Neural progenitor cell (in vitro differentiated cells): Measurements from ENCODE around the gene MMP28. TPM values are rescaled to one million over a fixed set of nuclear protein-coding genes. Genes with fewer than 3 reads are reported as not detected.

Source experiments
- DNase-seq: peaks from one replicate; pipeline ENCODE4 v3.0.0-alpha.2; 2016; ENCODE audit warnings: low spot score
- H2AFZ ChIP-seq: fragments of 200-600 bp; sonication (generic); replicated peaks from 2 replicates; pipeline ENCODE4 v1.6.1; 2016; ENCODE audit warnings: antibody characterized with exemption
- H3F3A ChIP-seq: fragments of 200-600 bp; sonication (generic); 2 replicates; pipeline ENCODE4 v1.6.1; 2016; ENCODE audit warnings: antibody characterized with exemption, low read depth
- H3K27ac ChIP-seq: fragments of 200-600 bp; sonication (generic); 2 replicates; pipeline ENCODE4 v1.5.1; 2016; ENCODE audit warnings: mild to moderate bottlenecking
- H3K27me3 ChIP-seq: fragments of 200-600 bp; sonication (generic); 2 replicates; pipeline ENCODE4 v1.6.1; 2016; ENCODE audit warnings: mild to moderate bottlenecking, moderate library complexity
- H3K36me3 ChIP-seq: fragments of 200-600 bp; sonication (generic); 2 replicates; pipeline ENCODE4 v1.5.1; 2016
- H3K4me1 ChIP-seq: fragments of 200-600 bp; sonication (generic); 2 replicates; pipeline ENCODE4 v1.6.1; 2016; ENCODE audit warnings: mixed run types
- H3K4me2 ChIP-seq: fragments of 200-600 bp; sonication (generic); 2 replicates; pipeline ENCODE4 v1.6.1; 2016
- H3K4me3 ChIP-seq: fragments of 200-600 bp; sonication (generic); 2 replicates; pipeline ENCODE4 v1.5.1; 2016
- H3K79me2 ChIP-seq: fragments of 200-600 bp; sonication (generic); 2 replicates; pipeline ENCODE4 v1.6.1; 2016; ENCODE audit warnings: low read depth
- H3K9ac ChIP-seq: fragments of 200-600 bp; sonication (generic); 2 replicates; pipeline ENCODE4 v1.6.1; 2016
- H3K9me3 ChIP-seq: fragments of 200-600 bp; sonication (generic); 2 replicates; pipeline ENCODE4 v1.5.1; 2016; ENCODE audit warnings: low read depth
- H4K20me1 ChIP-seq: fragments of 200-600 bp; sonication (generic); 2 replicates; pipeline ENCODE4 v1.6.1; 2016; ENCODE audit warnings: low read depth
- H3K27ac Mint-ChIP-seq: 3 replicates; pipeline ENCODE4 v1.8.0; 2021; ENCODE audit warnings: mixed read lengths
- H3K27me3 Mint-ChIP-seq: 2 replicates; pipeline ENCODE4 v1.8.0; 2022; ENCODE audit warnings: low read depth, mild to moderate bottlenecking, inconsistent platforms, moderate library complexity, mixed read lengths; ENCODE audit not compliant: insufficient read depth
- H3K36me3 Mint-ChIP-seq: 3 replicates; pipeline ENCODE4 v1.8.0; 2021; ENCODE audit warnings: mixed read lengths
- H3K4me1 Mint-ChIP-seq: 3 replicates; pipeline ENCODE4 v1.8.0; 2021; ENCODE audit warnings: mixed read lengths
- H3K4me3 Mint-ChIP-seq: 3 replicates; pipeline ENCODE4 v1.8.0; 2021; ENCODE audit warnings: mild to moderate bottlenecking, moderate library complexity, mixed read lengths
- H3K9me3 Mint-ChIP-seq: 3 replicates; pipeline ENCODE4 v1.8.0; 2020; ENCODE audit warnings: mixed read lengths
- CTCF ChIP-seq: fragments of 200-600 bp; sonication (generic); IDR thresholded peaks from 2 replicates; pipeline ENCODE4 v1.5.1; 2017; ENCODE audit warnings: antibody characterized with exemption, mild to moderate bottlenecking
- EZH2 ChIP-seq: fragments of 200-600 bp; sonication (generic); IDR thresholded peaks from 2 replicates; pipeline ENCODE4 v1.6.1; 2017; ENCODE audit warnings: antibody characterized with exemption, mild to moderate bottlenecking, moderate library complexity
- EZH2phosphoT487 ChIP-seq: fragments of 200-600 bp; sonication (generic); IDR thresholded peaks from 2 replicates; pipeline ENCODE4 v1.6.1; 2017; ENCODE audit warnings: antibody characterized with exemption
- total RNA-seq: library from RNA; depleted of rRNA; stranded (reverse); fragments of >200 nt; gene quantifications from 2 replicates; pipeline ENCODE4 v1.2.3, GENCODE V29; 2015; ENCODE audit warnings: low replicate concordance

MMP28 gene
- total RNA-seq, 1 donor from 2014 or later, result not detected

- H3K4me1 ChIP-seq, result no peaks in the 10 kb centered on the region
- H3K4me2 ChIP-seq, result no peak overlapping the region
- H3K36me3 ChIP-seq, result no peaks in the 10 kb centered on the region
- no peak overlapping the region for H3K9ac ChIP-seq
- H3K27ac Mint-ChIP-seq, result no peak overlapping the region
- DNase-seq, result no peak
- no peaks in the 10 kb centered on the region for H3K9me3 ChIP-seq
- no peaks in the 10 kb centered on the region for H3K79me2 ChIP-seq
- peaks cover 6% of the 10 kb centered on the region for H3K4me1 Mint-ChIP-seq
- H4K20me1 ChIP-seq, result no peaks in the 10 kb centered on the region
- peaks cover 38% of the 10 kb centered on the region for H3K27me3 ChIP-seq
- H3F3A ChIP-seq, result peaks cover 8% of the 10 kb centered on the region
- H2AFZ ChIP-seq, result no peak overlapping the region
- H3K36me3 Mint-ChIP-seq, result no peaks in the 10 kb centered on the region
- H3K27ac ChIP-seq, result no peak overlapping the region
- TF ChIP-seq EZH2phosphoT487, result no peak
- H3K27me3 Mint-ChIP-seq, result peaks cover 22% of the 10 kb centered on the region
- H3K4me3 Mint-ChIP-seq, result no peak overlapping the region
- no peak overlapping the region for H3K4me3 ChIP-seq
- H3K9me3 Mint-ChIP-seq, result no peaks in the 10 kb centered on the region
Observed at GRCh38 chr17:35801583-35802224, 6.3 kb upstream of the MMP28 start.

- Mint-ChIP-seq H3K9me3 (no peaks in the 10 kb centered on the region), H3K27ac (no peak overlapping the region), H3K27me3 (peaks cover 34% of the 10 kb centered on the region), H3K36me3 (no peaks in the 10 kb centered on the region), H3K4me1 (peaks cover 9% of the 10 kb centered on the region), H3K4me3 (no peak overlapping the region)
- Histone ChIP-seq H3K9me3 (no peaks in the 10 kb centered on the region), H3K4me1 (no peaks in the 10 kb centered on the region), H3K27me3 (peaks cover 55% of the 10 kb centered on the region), H3F3A (peaks cover 1% of the 10 kb centered on the region), H3K4me2 (no peak overlapping the region), H4K20me1 (peaks cover 3% of the 10 kb centered on the region), H3K4me3 (no peak overlapping the region), H3K9ac (no peak overlapping the region), H3K27ac (no peak overlapping the region), H3K79me2 (no peaks in the 10 kb centered on the region), H2AFZ (no peak overlapping the region), H3K36me3 (no peaks in the 10 kb centered on the region)
- TF ChIP-seq EZH2phosphoT487 (no peak), CTCF (no peak), EZH2 (no peak)
- DNase-seq, result no peak
Observed at GRCh38 chr17:35799942-35800341, 4.5 kb upstream of the MMP28 start.

- Histone ChIP-seq H3K27me3 (peaks cover 75% of the 10 kb centered on the region), H3K9me3 (no peaks in the 10 kb centered on the region), H2AFZ (no peak overlapping the region), H3K4me2 (no peak overlapping the region), H3K36me3 (no peaks in the 10 kb centered on the region), H3K4me1 (no peaks in the 10 kb centered on the region), H3K27ac (no peak overlapping the region), H3K9ac (no peak overlapping the region), H3K79me2 (no peaks in the 10 kb centered on the region), H4K20me1 (peaks cover 10% of the 10 kb centered on the region), H3K4me3 (no peak overlapping the region), H3F3A (no peaks in the 10 kb centered on the region)
- peaks cover 8% of the 10 kb centered on the region for H3K4me1 Mint-ChIP-seq
- H3K27ac Mint-ChIP-seq, result no peak overlapping the region
- H3K27me3 Mint-ChIP-seq, result peaks cover 54% of the 10 kb centered on the region
- H3K36me3 Mint-ChIP-seq, result no peaks in the 10 kb centered on the region
- no peak for DNase-seq
- no peak overlapping the region for H3K4me3 Mint-ChIP-seq
- TF ChIP-seq EZH2 (no peak), CTCF (no peak), EZH2phosphoT487 (no peak)
- H3K9me3 Mint-ChIP-seq, result no peaks in the 10 kb centered on the region
Observed at GRCh38 chr17:35797918-35798317, 2.5 kb upstream of the MMP28 start.

GRCh38 chr17:35797370-35797769, 1.9 kb upstream of the MMP28 start:
- Histone ChIP-seq H3K4me2 (no peak overlapping the region), H3K27ac (no peak overlapping the region), H3K36me3 (no peaks in the 10 kb centered on the region), H3K9me3 (no peaks in the 10 kb centered on the region), H3K27me3 (peaks cover 81% of the 10 kb centered on the region), H3K9ac (no peak overlapping the region), H4K20me1 (peaks cover 10% of the 10 kb centered on the region), H2AFZ (no peak overlapping the region), H3F3A (no peaks in the 10 kb centered on the region), H3K79me2 (no peaks in the 10 kb centered on the region), H3K4me3 (no peak overlapping the region), H3K4me1 (no peaks in the 10 kb centered on the region)
- no peaks in the 10 kb centered on the region for H3K36me3 Mint-ChIP-seq
- peaks cover 8% of the 10 kb centered on the region for H3K4me1 Mint-ChIP-seq
- H3K9me3 Mint-ChIP-seq, result no peaks in the 10 kb centered on the region
- H3K27ac Mint-ChIP-seq, result no peak overlapping the region
- no peak for DNase-seq
- peaks cover 54% of the 10 kb centered on the region for H3K27me3 Mint-ChIP-seq
- H3K4me3 Mint-ChIP-seq, result no peak overlapping the region
- TF ChIP-seq EZH2phosphoT487, result no peak
- no peak for TF ChIP-seq CTCF
- TF ChIP-seq EZH2, result no peak
